Naive thymus-derived CD4-positive, alpha-beta T cell (primary cell): Measurements from ENCODE around the gene MICAL3. TPM values are rescaled to one million over a fixed set of nuclear protein-coding genes. Genes with fewer than 3 reads are reported as not detected.

Experiments used
- ATAC-seq: fragments of 150-1000 bp; cut with Tn5 transposase; 2 replicates; pipeline ENCODE4 v1.10.0; 2021; ENCODE audit warnings: mild to moderate bottlenecking, moderate library complexity
- CTCF ChIA-PET: fragments of 350-600 bp; sonication (Branson Sonifier 250); formaldehyde crosslinking; loops from one replicate; lab custom pipeline; 2021; ENCODE audit warnings: antibody characterized with exemption; lab: Charles Lee
- POLR2A ChIA-PET: fragments of 350-600 bp; sonication (Branson Sonifier 250); formaldehyde crosslinking; loops from one replicate; lab custom pipeline; 2021; ENCODE audit warnings: antibody characterized with exemption, inconsistent platforms; lab: Charles Lee
- DNase-seq, 9 donors: peaks; one replicate each; pipeline versions ENCODE4 v3.0.0 to v3.0.0-alpha.2; 2020 to 2022; ENCODE audit warnings: mixed read lengths in 1 of 9
- H3K27ac ChIP-seq: one replicate; pipeline ENCODE4 v1.7.0; 2013; ENCODE audit warnings: mild to moderate bottlenecking, low read depth, low read length, moderate library complexity
- H3K27me3 ChIP-seq, 2 donors: one replicate each; pipeline ENCODE4 v1.7.0; 2013; ENCODE audit warnings: low read length in 2 of 2, mild to moderate bottlenecking in 2 of 2, moderate library complexity in 2 of 2; ENCODE audit not compliant: control insufficient read depth in 2 of 2, insufficient read depth in 2 of 2
- H3K36me3 ChIP-seq, 3 experiments: 1 replicate in 2 of 3; 2 replicates in 1 of 3; pipeline ENCODE4 v1.7.0; 2013; ENCODE audit warnings: low read length in 3 of 3, mild to moderate bottlenecking in 3 of 3, moderate library complexity in 1 of 3; ENCODE audit not compliant: insufficient read depth in 3 of 3, control insufficient read depth in 2 of 3
- H3K4me1 ChIP-seq, 2 donors: one replicate each; pipeline ENCODE4 v1.7.0; 2013; ENCODE audit warnings: low read length in 2 of 2, mild to moderate bottlenecking in 2 of 2, moderate library complexity in 1 of 2; ENCODE audit not compliant: control insufficient read depth in 2 of 2, insufficient read depth in 2 of 2
- H3K4me3 ChIP-seq: 2 replicates; pipeline ENCODE4 v1.7.0; 2013; ENCODE audit warnings: mild to moderate bottlenecking, low read length
- H3K9me3 ChIP-seq, 3 experiments: 1 replicate in 2 of 3; 2 replicates in 1 of 3; pipeline ENCODE4 v1.7.0; 2013; ENCODE audit warnings: low read length in 3 of 3; ENCODE audit not compliant: control insufficient read depth in 2 of 3
- H3K27ac Mint-ChIP-seq, 9 donors: one replicate each; pipeline ENCODE4 v1.8.0; 2020 to 2022; ENCODE audit warnings: mixed read lengths in 9 of 9, mild to moderate bottlenecking in 8 of 9, moderate library complexity in 5 of 9, inconsistent platforms in 2 of 9
- H3K27me3 Mint-ChIP-seq, 5 donors: one replicate each; pipeline ENCODE4 v1.8.0; 2021 to 2022; ENCODE audit warnings: mixed read lengths in 5 of 5, mild to moderate bottlenecking in 1 of 5
- H3K36me3 Mint-ChIP-seq, 5 donors: one replicate each; pipeline ENCODE4 v1.8.0; 2020 to 2022; ENCODE audit warnings: mixed read lengths in 5 of 5, mild to moderate bottlenecking in 3 of 5, inconsistent platforms in 1 of 5
- H3K4me1 Mint-ChIP-seq, 7 donors: one replicate each; pipeline ENCODE4 v1.8.0; 2020 to 2022; ENCODE audit warnings: mixed read lengths in 7 of 7, mild to moderate bottlenecking in 3 of 7, inconsistent platforms in 1 of 7
- H3K4me3 Mint-ChIP-seq, 10 donors: one replicate each; pipeline ENCODE4 v1.8.0; 2020 to 2022; ENCODE audit warnings: mild to moderate bottlenecking in 10 of 10, mixed read lengths in 10 of 10, moderate library complexity in 6 of 10, inconsistent platforms in 2 of 10
- H3K9me3 Mint-ChIP-seq, 11 donors: one replicate each; pipeline ENCODE4 v1.8.0; 2020 to 2022; ENCODE audit warnings: mixed read lengths in 11 of 11, mild to moderate bottlenecking in 4 of 11, inconsistent platforms in 1 of 11, moderate library complexity in 1 of 11
- intact Hi-C, 2 donors: fragments of 100-400 bp; cut with micrococcal nuclease; formaldehyde crosslinking; loops; one replicate each; pipeline ENCODE4 v1.15.1; 2023
- polyA plus RNA-seq, 2 donors: library from polyadenylated mRNA; unstranded; fragments of 300-500 nt; fragmentation: Illumina TruSeq; gene quantifications; one replicate each; pipeline ENCODE4 v1.2.3, GENCODE V29; 2021
- total RNA-seq, 6 experiments: library from RNA in 5 of 6; stranded (reverse) in 5 of 6; gene quantifications; 1 replicate in 5 of 6; 2 replicates in 1 of 6; pipeline ENCODE4 v1.2.3 and lab custom pipeline; 2021 to 2026

MICAL3 gene
- total and polyA plus RNA-seq, 7 experiments from 2014 or later, result 0.28 to 43.9 (median 11.4) TPM

DNA sequence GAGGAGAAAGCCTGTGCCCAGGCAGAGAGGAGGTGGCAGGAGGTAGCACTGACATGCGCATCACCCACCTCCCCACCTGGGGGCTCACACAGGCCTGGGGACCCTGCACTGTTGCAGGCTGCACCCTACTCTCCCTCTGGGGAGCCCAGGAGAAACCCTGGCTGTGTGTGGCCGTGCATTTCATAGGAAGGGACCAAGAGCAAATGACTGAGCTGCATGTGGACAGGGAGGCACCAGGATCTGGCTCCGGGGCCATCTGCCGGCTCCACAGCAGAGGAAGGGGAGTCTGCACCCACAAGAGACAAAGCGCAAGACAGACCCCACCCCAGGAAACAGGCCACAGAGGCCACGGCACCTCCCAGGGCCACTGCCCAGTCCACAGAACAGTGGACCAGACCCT is 272.8 kb downstream of the MICAL3 start:
- Mint-ChIP-seq H3K27me3 (no peaks in the 10 kb centered on the region), H3K4me1 (peaks cover 0 to 18% (median 6%) of the 10 kb centered on the region in 7 donors), H3K27ac (peak overlapping the region in 1 of 9 donors; percentile 26), H3K36me3 (peaks cover 0 to 8% (median 3%) of the 10 kb centered on the region in 5 donors), H3K9me3 (no peaks in the 10 kb centered on the region), H3K4me3 (no peak overlapping the region)
- Histone ChIP-seq H3K4me1 (no peaks in the 10 kb centered on the region), H3K36me3 (peaks cover 0 to 17% (median 0%) of the 10 kb centered on the region in 3 experiments), H3K27me3 (no peaks in the 10 kb centered on the region), H3K9me3 (no peaks in the 10 kb centered on the region), H3K27ac (no peak overlapping the region), H3K4me3 (no peak overlapping the region)
- no peak for DNase-seq
- ChIA-PET CTCF (interaction anchor here (0.6 to 4.2 kb wide), 3 partner anchors 21 to 1390 kb away, joined by 3 to 41 read pairs (median 4); no protein-coding TSS in a partner anchor), POLR2A (no interaction called here)
- intact Hi-C loops, result no loop called here
- no peak for ATAC-seq

GRCh38 chr22:17749605-17750395 is 274.6 kb downstream of the MICAL3 start:
- H3K4me3 Mint-ChIP-seq, result no peak overlapping the region
- Histone ChIP-seq H3K27me3 (no peaks in the 10 kb centered on the region), H3K9me3 (no peaks in the 10 kb centered on the region), H3K4me3 (no peak overlapping the region), H3K36me3 (peaks cover 0 to 17% (median 0%) of the 10 kb centered on the region in 3 experiments), H3K4me1 (no peaks in the 10 kb centered on the region), H3K27ac (no peak overlapping the region)
- no peaks in the 10 kb centered on the region for H3K27me3 Mint-ChIP-seq
- ChIA-PET POLR2A (no interaction called here), CTCF (interaction anchor here (0.9 kb wide), 1 partner anchor 35 kb away, joined by 3 read pairs; no protein-coding TSS in a partner anchor)
- peaks cover under 1 to 18% (median 7%) of the 10 kb centered on the region in 7 donors for H3K4me1 Mint-ChIP-seq
- H3K9me3 Mint-ChIP-seq, result no peaks in the 10 kb centered on the region
- H3K36me3 Mint-ChIP-seq, result peaks cover 0 to 8% (median 3%) of the 10 kb centered on the region in 5 donors
- ATAC-seq (no peak), DNase-seq (no peak)
- intact Hi-C loops, result no loop called here
- H3K27ac Mint-ChIP-seq, result peak overlapping the region in 1 of 9 donors; percentile 12

GRCh38 chr22:17748555-17749353 is 275.6 kb downstream of the MICAL3 start:
- Mint-ChIP-seq H3K4me1 (peaks cover 3 to 17% (median 6%) of the 10 kb centered on the region in 7 donors), H3K9me3 (no peaks in the 10 kb centered on the region), H3K27me3 (no peaks in the 10 kb centered on the region), H3K27ac (no peak overlapping the region), H3K36me3 (peaks cover 0 to 12% (median 0%) of the 10 kb centered on the region in 5 donors), H3K4me3 (no peak overlapping the region)
- ChIA-PET CTCF (no interaction called here), POLR2A (no interaction called here)
- no peaks in the 10 kb centered on the region for H3K9me3 ChIP-seq
- H3K27ac ChIP-seq, result no peak overlapping the region
- H3K36me3 ChIP-seq, result peaks cover 0 to 24% (median 0%) of the 10 kb centered on the region in 3 experiments
- ATAC-seq, result no peak
- intact Hi-C loops, result no loop called here
- DNase-seq, result no peak
- H3K27me3 ChIP-seq, result no peaks in the 10 kb centered on the region
- H3K4me3 ChIP-seq, result no peak overlapping the region
- H3K4me1 ChIP-seq, result no peaks in the 10 kb centered on the region

DNA sequence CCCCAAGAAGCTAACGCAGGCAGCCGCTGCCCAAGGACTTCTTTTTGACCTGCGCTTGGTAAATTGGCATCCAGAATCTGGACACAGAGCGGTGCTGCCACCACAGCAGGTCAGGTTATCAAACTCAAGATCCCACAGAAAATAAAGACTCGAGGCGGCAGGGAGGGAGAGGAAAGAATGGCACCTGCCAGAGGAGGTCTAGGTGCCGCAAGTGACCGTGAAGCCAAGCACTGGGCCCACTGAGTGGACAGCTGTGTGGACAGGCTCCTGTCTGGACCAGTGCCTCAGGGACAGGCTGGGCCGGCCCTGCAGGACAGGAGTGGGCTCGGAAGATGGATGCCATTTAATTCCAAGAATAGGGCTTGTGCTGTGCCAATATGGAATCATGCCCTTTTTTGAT is 277.4 kb downstream of the MICAL3 start:
- intact Hi-C loops, result no loop called here
- POLR2A ChIA-PET, result interaction anchor here (1.4 kb wide), 1 partner anchor 330 kb away, joined by 4 read pairs; no protein-coding TSS in a partner anchor
- Mint-ChIP-seq H3K9me3 (no peaks in the 10 kb centered on the region), H3K27ac (peak overlapping the region in 5 of 9 donors; percentile 14 to 76 (median 51)), H3K4me3 (no peak overlapping the region), H3K27me3 (no peaks in the 10 kb centered on the region), H3K4me1 (peaks cover 3 to 13% (median 8%) of the 10 kb centered on the region in 7 donors), H3K36me3 (peaks cover 0 to 12% (median 0%) of the 10 kb centered on the region in 5 donors)
- CTCF ChIA-PET, result interaction anchor here (1.0 kb wide), 1 partner anchor 25 kb away, joined by 3 read pairs; no protein-coding TSS in a partner anchor
- DNase-seq (no peak), ATAC-seq (no peak)
- H3K27ac ChIP-seq, result no peak overlapping the region
- no peaks in the 10 kb centered on the region for H3K9me3 ChIP-seq
- no peak overlapping the region for H3K4me3 ChIP-seq
- peaks cover 0 to 32% (median 0%) of the 10 kb centered on the region in 3 experiments for H3K36me3 ChIP-seq
- H3K27me3 ChIP-seq, result no peaks in the 10 kb centered on the region
- H3K4me1 ChIP-seq, result no peaks in the 10 kb centered on the region

GRCh38 chr22:17744430-17744829 is 279.9 kb downstream of the MICAL3 start:
- Mint-ChIP-seq H3K27ac (peak overlapping the region in 8 of 9 donors; percentile 25 to 82 (median 59)), H3K4me3 (no peak overlapping the region), H3K4me1 (peaks cover 3 to 11% (median 8%) of the 10 kb centered on the region in 7 donors), H3K36me3 (peaks cover 0 to 12% (median 0%) of the 10 kb centered on the region in 5 donors), H3K27me3 (no peaks in the 10 kb centered on the region), H3K9me3 (no peaks in the 10 kb centered on the region)
- Histone ChIP-seq H3K36me3 (peaks cover 0 to 34% (median 0%) of the 10 kb centered on the region in 3 experiments), H3K4me1 (no peaks in the 10 kb centered on the region), H3K4me3 (no peak overlapping the region), H3K27ac (no peak overlapping the region), H3K27me3 (no peaks in the 10 kb centered on the region), H3K9me3 (no peaks in the 10 kb centered on the region)
- DNase-seq, result no peak
- CTCF ChIA-PET, result interaction anchor here (0.8 to 5.4 kb wide), 5 partner anchors 8 to 332 kb away, joined by 3 to 82 read pairs (median 4); no protein-coding TSS in a partner anchor
- no peak for ATAC-seq
- intact Hi-C loops, result loop anchor here in 1 of 2 donors (5.0 kb wide), 1 partner anchor 333 kb away; the partner anchor contains the start of gene PEX26
- POLR2A ChIA-PET, result no interaction called here
